Brain pericyte (primary cell): ENCODE results near the gene SLC7A9.
"Not testable (repeated sequence)": the region's sequence is repeated elsewhere in the genome, so short reads cannot be mapped to it uniquely, and the experiment has no call there.

Source experiments
- DNase-seq: peaks from one replicate; pipeline ENCODE4 v3.0.0-alpha.2; 2012; ENCODE audit warnings: low read depth, low spot score

SLC7A9 gene

DNA sequence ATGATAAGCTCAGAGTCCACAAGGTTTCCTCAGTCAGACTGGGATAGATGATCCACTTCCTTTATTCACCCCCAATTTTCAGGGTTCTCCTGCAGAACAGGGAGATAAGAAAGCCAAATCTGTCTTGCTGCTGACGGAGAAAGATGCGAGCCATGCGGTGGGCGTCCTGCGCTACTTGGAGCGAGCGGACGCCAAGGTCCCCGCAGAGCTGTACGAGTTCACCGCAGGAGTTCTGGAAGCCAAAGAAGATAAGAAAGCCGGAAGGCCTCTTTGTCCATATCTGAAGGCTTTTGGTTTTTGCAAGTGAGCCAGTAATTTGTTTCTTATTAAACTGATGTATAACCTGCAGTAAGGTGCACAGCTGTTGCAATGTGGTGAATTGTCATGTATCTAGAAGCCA is 66.7 kb downstream of the SLC7A9 start:
- no peak for DNase-seq

GRCh38 chr19:32800754-32801153 is 68.8 kb downstream of the SLC7A9 start:
- DNase-seq, result no peak

DNA sequence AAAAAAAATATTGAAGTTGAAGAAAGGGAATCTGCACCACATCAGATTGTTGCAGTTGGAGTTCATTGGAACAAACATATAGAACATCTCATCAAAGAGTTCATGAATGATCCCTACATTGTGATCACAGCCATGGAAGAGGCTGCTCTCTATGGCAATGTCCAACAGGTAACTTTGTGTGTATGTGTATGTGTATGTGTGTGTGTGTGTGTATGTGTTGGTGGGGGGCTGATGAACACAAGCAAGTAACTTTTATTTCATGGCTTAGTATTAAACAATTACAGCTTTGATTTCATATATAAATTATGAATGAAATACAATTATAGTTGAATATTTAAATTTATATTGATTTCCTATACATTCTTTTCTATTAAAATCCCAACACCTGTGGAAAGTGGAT is 69.4 kb downstream of the SLC7A9 start:
- no peak for DNase-seq

GRCh38 chr19:32798201-32798600 is 71.4 kb downstream of the SLC7A9 start:
- DNase-seq, result no peak

DNA sequence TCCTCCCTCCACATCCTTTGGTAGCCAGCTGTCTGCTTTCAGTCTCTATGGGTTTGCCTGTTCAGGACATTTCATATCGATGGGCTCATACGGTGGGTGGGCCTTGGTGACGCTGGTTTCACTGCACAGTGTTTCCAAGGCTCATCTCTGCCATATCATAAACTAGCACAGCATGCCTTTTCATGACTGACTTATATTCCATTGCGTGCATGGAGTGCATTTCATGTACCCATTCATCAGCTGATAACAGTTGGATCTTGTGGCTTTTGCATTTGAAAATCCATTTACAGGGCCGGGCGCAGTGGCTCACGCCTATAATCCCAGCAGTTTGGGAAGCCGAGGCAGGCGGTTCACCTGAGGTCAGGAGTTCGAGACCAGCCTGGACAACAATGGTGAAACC is 80.1 kb downstream of the SLC7A9 start:
- no peak for DNase-seq

DNA sequence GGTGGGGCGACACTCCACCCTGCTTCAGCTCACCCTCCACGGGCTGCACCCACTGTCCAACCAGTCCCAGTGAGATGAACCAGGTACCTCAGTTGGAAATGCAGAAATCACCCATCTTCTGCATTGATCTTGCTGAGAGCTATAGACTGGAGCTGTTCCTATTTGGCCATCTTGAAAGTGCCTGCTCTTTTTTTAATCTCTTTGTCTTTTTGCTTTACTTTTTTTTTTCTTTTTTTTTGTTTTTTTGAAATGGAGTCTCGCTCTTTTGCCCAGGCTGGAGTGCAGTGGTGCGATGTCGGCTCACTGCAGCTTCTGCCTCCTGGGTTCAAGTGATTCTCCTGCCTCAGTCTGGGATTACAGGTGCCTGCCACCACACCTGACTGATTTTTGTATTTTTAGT is 81.7 kb downstream of the SLC7A9 start:
- not testable (repeated sequence) for DNase-seq

DNA sequence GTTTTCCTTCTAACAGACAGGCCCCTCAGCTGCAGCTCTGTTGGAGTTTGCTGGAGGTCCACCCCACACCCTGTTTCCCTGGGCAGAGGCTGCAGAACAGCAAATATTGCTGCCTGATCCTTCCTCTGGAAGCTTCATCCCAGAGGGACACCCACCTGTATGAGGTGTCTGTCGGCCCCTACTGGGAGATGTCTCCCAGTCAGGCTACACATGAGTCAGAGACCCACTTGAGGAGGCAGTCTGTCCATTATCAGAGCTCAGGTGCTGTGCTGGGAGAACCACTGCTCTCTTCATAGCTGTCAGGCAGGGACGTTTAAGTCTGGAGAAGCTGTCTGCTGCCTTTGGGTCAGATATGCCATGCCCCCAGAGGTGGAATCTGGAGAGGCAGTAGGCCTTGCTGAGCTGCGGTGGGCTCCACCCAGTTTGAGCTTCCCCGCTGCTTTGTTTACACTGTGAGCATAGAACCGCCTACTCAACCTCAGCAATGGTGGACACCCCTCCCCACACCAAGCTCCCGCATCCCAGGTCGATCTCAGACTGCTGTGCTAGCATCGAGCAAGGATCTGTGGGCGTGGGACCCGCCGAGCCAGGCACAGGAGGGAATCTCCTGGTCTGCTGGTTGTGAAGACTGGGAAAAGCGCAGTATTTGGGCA is 82.3 kb downstream of the SLC7A9 start:
- DNase-seq, result not testable (repeated sequence)

- not testable (repeated sequence) for DNase-seq
Observed at GRCh38 chr19:32782089-32782488, 87.5 kb downstream of the SLC7A9 start.

DNA sequence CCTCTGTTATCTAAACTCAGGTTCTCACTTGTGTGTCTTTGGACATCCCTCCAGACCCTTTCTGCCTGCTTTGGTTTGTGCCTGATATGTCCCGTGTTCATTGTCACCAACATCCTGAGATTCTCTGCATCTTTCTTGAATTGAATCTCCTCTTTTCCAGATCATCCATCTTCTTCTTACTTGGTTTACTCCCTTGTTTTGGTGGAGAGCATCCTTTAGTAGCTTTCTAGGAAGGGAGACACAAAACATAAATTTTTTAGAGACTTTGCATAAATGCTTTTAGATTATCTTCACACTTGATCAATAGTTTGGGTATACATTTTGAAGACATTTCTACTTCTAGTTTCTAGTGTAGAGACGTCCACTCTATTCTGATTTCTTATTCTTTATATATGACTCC is 88.3 kb downstream of the SLC7A9 start:
- DNase-seq, result no peak
